Mesenteric fat pad (tissue), 1 donor: Measurements from ENCODE around the gene PJVK. TPM values are rescaled to one million over a fixed set of nuclear protein-coding genes. Genes with fewer than 3 reads are reported as not detected.
"Not testable (repeated sequence)": the region's sequence is repeated elsewhere in the genome, so short reads cannot be mapped to it uniquely, and the experiment has no call there.

Experiments used
- DNase-seq: peaks from one replicate; pipeline ENCODE4 v3.0.0-alpha.2; 2020; ENCODE audit warnings: low spot score
- long read RNA-seq: library from polyadenylated mRNA; unstranded; transcript quantifications from one replicate; pipeline ENCODE4 v2.0.0, GENCODE V29; 2020
- total RNA-seq: library from RNA; stranded (reverse); fragmentation: NEBNext Ultra II Directional; extraction: Animal tissue kit (Norgen Biotek cat#: 25700); gene quantifications from one replicate; pipeline ENCODE4 v1.2.1, GENCODE V29; 2021
- donor health status: DM: yes; HTN: yes; CAD: no.

The PJVK gene
- 2.1 TPM for total RNA-seq
- long read RNA-seq, partial matches to known transcripts = 0 of 5 reads
- long read RNA-seq, other reads (novel, unspliced or antisense) = 4 of 5 reads

DNA sequence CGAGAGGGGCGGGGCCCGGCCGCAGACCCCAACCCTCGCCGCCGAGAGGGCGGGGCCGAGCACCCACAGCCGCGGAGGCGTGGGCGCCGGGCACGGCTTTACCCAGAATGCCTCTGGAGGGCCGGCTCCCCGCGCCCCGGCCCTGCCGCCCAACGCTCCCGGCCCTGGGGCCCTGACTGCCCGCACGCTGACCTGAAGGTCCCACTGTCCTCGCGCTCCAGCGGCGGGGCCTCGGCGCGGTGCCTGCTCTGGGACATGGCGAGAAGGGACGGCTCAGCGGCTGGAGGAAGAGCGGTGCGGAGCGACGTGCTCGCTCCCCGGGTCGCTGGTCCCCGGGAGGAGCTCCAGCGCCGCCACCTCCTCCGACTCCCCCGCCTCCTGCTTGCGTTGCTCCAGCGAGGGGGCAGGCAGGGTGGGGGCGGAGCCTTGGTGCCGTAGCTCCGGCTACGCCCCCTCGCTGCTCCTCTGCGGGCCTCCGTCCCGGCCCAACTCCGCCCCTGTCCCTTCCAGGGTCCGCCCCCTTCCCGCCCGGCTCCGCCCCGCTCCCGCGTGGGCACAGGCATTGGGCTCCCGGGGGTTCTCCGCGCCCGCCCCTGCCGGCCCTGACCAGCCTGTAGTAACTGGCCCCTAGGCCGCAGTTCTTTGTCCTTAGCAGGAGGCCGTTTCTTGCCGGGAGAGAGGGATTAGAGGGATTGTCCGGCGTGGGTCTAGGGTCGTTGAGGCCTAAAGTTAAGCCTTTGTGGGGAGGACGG lies at the start of gene PJVK, which contains the start of gene PRKRA:
Gene PJVK, plus strand, starts transcription at position 605 of the 752 bp plus-strand sequence. CDS start 2,032 bp downstream, outside the sequence.
Gene PRKRA, minus strand, starts transcription at position 402 of the 752 bp plus-strand sequence. Its CDS starts 145 bp downstream, at position 257.
- peak; percentile 99 for DNase-seq

DNA sequence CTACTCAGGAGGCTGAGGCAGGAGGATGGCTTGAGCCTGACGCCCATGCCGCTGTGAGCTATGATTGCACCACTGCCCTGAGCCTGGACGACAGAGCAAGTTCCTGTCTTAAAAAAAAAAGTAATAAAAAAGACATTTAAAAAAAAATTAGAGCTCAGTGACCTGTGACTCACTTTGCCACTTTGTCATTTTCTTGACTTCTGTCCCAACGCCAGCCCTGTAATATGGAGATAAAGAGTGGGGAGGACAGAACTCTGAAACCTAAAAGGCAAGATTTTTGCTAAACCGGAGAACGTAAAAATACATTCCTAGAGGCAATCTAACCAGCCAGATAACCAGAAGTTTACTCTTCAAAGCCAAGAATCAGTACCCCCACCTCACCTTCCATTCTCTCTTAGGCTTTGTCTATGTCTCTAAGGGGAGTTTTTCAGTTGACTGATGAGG lies 49.2 kb upstream of the PJVK start:
- no peak for DNase-seq

DNA sequence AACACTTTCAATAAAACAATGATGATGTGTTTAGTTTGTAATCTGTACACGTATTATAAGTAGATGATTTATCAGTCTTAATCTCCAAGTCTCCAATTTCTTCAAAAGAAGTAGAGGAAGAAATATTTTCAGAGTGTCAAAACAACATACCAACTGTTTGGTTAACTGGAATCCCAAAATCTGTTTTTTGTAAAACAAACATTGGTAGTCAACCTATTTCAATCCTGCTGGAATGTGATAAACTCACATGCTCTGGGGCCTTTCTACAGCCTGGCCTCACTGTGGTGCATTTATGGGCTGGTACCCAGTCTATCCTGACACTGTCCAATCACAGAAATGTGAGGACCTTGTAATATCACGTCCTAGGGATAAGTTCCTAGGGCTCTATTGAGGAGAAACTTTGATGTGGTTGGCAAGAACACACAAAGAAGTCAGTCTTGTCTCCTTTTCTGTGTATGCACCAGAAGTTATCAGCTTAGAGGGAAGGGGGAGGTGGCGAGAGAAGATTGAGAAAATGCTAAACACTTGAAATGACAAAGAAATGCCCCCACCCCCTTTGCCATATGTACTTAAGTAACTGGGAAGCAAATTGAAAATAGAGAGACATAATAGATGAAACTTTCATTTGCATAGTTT lies 47.4 kb upstream of the PJVK start:
- DNase-seq = no peak

- DNase-seq = no peak
Observed at GRCh38 chr2:178404368-178404767, 46.8 kb upstream of the PJVK start.

GRCh38 chr2:178409261-178409660 lies 41.9 kb upstream of the PJVK start:
- no peak for DNase-seq

- DNase-seq = no peak
Observed at GRCh38 chr2:178412047-178412446, 39.1 kb upstream of the PJVK start.

DNA sequence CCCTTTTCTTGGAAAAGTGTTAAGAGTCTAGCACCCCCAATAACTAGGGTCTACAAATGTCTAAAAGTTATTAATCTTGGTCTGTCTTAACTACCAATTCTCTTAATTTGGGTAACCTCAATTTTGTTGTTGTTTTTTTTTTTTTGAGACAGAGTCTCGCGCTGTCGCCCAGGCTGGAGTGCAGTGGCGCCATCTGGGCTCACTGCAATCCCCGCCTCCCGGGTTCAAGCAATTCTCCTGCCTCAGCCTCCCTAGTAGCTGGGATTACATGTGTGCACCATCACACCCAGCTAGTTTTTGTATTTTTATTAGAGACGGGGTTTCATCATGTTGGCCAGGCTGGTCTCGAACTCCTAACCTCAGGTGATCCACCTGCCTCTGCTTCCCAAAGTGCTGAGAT lies 38.7 kb upstream of the PJVK start:
- DNase-seq = not testable (repeated sequence)

- DNase-seq = peak; percentile 92
Observed at GRCh38 chr2:178413472-178414265, 37.5 kb upstream of the PJVK start.

- DNase-seq = peak; percentile 94
Observed at GRCh38 chr2:178414266-178415247, 36.6 kb upstream of the PJVK start.

GRCh38 chr2:178415979-178416378 lies 35.2 kb upstream of the PJVK start:
- no peak for DNase-seq

- no peak for DNase-seq
Observed at GRCh38 chr2:178417916-178418315, 33.3 kb upstream of the PJVK start.

DNA sequence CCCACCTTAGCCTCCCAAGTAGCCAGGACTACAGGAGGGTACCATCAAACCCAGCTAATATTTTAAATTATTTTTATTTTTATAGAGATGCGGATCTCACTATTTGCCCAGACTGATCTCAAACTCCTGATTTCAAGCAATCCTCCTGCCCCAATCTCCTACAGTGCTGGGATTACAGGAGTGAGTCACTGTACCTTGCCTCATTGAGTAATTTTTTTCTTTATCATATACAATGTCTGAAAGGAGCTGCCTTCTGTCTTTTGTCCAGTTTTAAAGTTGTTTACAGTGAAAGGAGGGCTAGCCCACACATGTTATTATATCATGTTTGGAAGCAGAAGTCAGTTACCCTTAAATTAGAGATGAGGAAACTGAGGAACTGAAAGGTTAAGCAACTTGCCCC lies 32.8 kb upstream of the PJVK start:
- no peak for DNase-seq

- DNase-seq = no peak
Observed at GRCh38 chr2:178419123-178419522, 32.1 kb upstream of the PJVK start.

GRCh38 chr2:178420463-178420999 lies 30.6 kb upstream of the PJVK start:
- DNase-seq = no peak

- DNase-seq = no peak
Observed at GRCh38 chr2:178422097-178422496, 29.1 kb upstream of the PJVK start.

DNA sequence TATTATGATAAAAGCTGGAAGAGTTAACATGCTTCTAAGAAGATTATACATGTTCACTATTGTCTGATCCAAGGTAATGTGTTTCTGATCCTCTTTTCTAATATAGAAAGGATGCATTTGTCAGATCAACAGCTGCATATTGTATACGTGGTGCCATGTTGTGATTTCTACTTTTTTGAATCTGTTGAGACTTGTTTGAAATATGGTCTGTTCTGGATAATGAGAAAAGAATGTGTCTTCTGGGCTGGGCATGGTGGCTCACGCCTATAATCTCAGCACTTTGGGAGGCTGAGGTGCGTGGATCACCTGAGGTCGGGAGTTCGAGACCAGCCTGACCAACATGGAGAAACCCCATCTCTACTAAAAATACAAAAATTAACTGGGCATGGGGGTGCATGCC lies 27.4 kb upstream of the PJVK start:
- not testable (repeated sequence) for DNase-seq

- DNase-seq = no peak
Observed at GRCh38 chr2:178425255-178425827, 25.8 kb upstream of the PJVK start.

DNA sequence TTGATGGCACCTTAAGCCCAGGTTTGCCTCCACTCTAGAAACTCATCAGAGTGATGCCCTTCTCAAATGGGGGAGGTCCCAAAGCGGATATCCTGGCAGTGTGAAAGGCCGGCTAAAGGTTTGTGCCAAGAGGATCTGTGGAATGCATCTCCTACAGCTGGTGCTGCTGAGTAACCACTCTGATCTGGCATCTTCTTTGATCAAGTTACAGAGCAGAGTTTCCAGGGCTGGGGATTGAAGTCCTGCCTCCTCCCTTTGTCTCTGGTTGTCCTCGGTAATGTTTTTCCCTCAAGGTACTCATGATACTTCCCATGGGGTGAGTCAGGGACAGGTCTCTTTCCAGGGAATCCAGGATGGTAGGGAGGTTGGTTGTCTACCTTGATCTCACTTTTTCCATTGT lies 24.8 kb upstream of the PJVK start:
- DNase-seq = no peak

GRCh38 chr2:178427458-178427857 lies 23.7 kb upstream of the PJVK start:
- DNase-seq = no peak

- no peak for DNase-seq
Observed at GRCh38 chr2:178428396-178428806, 22.8 kb upstream of the PJVK start.
